GM21529 (cell line): ENCODE results near the gene FKBP1B.
"Not testable (repeated sequence)": the region's sequence is repeated elsewhere in the genome, so short reads cannot be mapped to it uniquely, and the experiment has no call there.

Source experiments
- ATAC-seq: cut with Tn5 transposase; IDR thresholded peaks from one replicate; pipeline ENCODE4 v1.9.1; 2021; ENCODE audit not compliant: unreplicated experiment

Gene FKBP1B

DNA sequence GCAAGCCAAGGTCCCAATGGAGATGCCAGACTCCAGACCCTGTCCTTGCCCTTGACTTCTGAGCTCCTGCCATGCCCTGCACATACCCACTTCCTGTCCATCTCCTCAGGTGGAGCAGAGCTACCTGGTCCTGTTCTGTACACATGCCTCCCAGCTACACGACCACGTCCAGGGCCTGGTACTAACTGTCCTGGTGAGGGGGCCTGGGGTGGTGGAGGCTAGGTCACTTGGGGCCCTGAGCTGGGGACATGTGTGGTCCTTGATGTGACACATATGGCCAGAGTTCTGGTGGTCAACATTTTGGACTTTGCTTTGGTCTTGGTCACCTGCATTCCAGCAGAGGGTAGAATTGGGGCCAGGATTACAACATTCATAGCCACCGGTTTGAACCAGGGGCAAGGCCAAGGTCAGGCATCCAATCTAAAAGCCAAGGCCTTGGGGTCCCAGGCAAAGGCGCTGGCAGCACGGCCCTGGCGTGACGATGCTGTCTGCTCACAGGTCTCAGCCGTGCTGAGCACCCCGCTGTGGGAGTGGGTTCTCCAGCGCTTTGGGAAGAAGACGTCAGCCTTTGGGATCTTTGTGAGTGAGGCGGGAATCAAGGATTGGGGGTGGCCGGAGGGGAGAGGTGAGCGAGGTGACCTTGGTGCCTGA is 27.1 kb upstream of the FKBP1B start:
- no peak for ATAC-seq

- ATAC-seq: no peak
Measured at GRCh38 chr2:24022975-24023575, 26.5 kb upstream of the FKBP1B start.

GRCh38 chr2:24024018-24024417 is 25.5 kb upstream of the FKBP1B start:
- no peak for ATAC-seq

- ATAC-seq: no peak
Measured at GRCh38 chr2:24024996-24025663, 24.4 kb upstream of the FKBP1B start.

DNA sequence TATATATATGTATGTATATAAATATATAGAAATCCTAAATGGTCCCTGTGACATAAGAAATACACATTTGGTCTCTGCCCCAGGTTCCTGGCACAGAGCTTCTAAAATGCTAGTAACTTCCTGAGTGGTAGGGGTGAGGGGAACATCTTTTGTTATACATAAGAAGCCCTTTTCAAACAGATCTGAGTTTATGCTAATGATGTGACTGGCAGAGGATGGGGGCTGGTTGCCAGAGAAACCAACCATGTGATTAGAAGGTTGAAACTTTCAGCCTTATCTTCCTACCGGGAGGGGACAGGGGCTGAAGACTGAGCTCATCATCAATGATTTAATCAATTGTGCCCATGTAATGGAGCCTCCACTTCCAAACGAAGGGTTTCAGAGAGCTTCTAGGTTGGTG is 23.3 kb upstream of the FKBP1B start:
- no peak for ATAC-seq

- ATAC-seq: no peak
Measured at GRCh38 chr2:24038786-24039499, 10.6 kb upstream of the FKBP1B start.

GRCh38 chr2:24040511-24040910 is 9.0 kb upstream of the FKBP1B start:
- ATAC-seq: no peak

GRCh38 chr2:24043133-24043532 is 6.4 kb upstream of the FKBP1B start:
- ATAC-seq: not testable (repeated sequence)

DNA sequence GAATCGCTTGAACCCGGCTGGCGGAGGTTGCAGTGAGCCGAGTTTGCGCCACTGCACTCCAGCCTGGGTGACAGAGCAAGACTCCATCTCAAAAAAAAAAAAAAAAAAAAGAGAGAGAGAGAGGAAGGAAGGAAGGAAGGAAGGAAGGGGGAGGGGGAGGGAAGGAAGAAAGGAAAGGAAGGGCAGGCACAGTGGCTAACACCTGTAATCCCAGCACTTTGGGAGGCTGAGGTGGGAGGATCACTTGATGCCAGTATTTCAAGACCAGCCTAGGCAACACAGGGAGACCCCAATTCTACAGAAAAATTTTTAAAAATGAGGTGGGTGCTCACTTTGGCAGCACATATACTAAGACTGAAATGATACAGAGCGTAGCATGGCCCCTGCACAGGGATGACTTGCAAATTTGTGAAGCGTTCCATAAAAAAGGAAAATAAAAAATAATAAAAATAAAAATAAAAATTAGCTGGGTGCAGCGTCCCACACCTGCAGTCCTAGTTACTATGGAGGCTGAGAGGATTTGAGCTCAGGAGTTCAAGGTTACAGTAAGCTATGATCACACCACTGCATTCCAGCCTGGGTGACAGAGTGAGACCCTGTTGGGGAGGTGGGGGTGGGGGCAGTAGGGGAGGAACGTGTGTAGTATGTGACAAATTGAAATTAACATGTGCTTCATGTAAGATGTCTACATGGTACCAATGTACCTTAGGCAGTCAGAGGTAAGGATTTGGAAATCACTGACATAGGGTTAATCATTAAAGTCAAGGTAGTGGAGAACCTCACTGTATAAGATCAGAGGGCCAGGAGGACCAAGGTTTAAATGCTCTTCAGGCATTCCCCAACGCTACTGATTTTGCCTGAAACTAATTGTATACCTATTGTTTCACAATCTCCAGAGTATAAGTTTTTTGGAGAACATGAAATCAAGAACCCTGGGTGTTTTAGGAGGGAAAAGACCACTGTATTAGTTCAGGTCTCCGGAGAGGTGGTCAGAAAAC is 3.7 kb upstream of the FKBP1B start:
- ATAC-seq: no peak

- ATAC-seq: no peak
Measured at GRCh38 chr2:24046599-24046929, 3.0 kb upstream of the FKBP1B start.

GRCh38 chr2:24046930-24047702 is 2.4 kb upstream of the FKBP1B start, which contains the start of gene WDCP:
TSS of gene WDCP (minus strand) at chr2:24047391. CDS start at chr2:24039494, 7,897 bp downstream.
- ATAC-seq: peak; percentile 99

GRCh38 chr2:24047703-24048033 is 1.9 kb upstream of the FKBP1B start:
- ATAC-seq: no peak

- no peak for ATAC-seq
Measured at GRCh38 chr2:24048769-24049484, 614 bp upstream of the FKBP1B start.

- ATAC-seq: no peak
Measured at GRCh38 chr2:24050041-24050979, 769 bp downstream of the FKBP1B start.

DNA sequence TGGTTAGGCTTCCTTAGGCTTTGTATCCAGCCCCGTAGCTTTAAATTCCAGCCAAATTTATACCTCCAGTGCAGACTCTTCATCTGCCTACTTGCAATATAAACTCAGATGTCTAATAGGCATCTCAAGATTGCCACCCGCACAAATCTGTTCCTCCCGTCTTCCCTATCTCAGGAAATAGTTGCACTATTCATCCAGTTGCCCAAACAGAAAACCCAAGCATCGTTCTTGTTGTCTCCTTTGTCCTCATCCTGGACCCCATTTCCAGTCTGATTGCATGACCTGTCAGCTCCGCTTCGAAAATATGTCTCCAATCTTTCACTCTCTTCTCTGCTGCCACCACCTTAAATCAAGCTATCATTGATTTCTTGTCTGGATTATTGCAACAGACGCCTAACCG is 2.3 kb downstream of the FKBP1B start:
- no peak for ATAC-seq

- ATAC-seq: no peak
Measured at GRCh38 chr2:24052951-24053350, 3.4 kb downstream of the FKBP1B start.

DNA sequence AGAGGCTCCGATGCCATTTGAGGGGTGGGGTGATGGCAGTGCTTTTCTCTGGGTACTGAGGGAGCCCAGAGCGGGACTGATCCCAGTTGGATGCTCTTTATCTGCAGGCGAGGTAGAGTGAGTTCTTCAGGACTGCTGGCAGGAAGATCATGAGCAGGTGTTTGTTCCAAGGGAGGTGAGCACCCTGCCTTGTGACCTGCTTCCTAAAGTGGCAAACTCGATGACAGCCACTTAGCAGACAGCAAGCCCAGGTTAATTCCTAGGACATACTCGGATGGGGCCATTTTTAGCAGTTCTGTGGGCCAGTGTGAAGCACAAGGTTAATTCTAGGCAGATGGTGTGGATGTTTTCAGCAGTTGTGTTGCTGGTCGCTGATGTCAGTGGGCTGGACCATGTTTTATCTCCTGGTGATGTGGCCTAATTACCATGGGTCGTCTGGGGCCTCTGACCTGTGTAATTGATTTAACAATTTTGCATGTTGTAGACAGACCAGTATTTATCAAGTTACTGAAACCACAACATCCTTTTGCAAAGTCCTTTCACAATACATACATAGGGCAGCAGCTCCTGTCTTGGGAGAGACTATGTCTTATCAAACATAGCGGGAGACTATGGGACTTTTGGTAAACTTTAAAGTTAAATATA is 4.9 kb downstream of the FKBP1B start:
- no peak for ATAC-seq

- ATAC-seq: no peak
Measured at GRCh38 chr2:24055750-24056149, 6.2 kb downstream of the FKBP1B start.
